ENCODE measurements around the gene PCSK6.
A peak's percentile ranks its signal among the peaks of the same experiment; 100 is the strongest.

PCSK6 gene

DNA sequence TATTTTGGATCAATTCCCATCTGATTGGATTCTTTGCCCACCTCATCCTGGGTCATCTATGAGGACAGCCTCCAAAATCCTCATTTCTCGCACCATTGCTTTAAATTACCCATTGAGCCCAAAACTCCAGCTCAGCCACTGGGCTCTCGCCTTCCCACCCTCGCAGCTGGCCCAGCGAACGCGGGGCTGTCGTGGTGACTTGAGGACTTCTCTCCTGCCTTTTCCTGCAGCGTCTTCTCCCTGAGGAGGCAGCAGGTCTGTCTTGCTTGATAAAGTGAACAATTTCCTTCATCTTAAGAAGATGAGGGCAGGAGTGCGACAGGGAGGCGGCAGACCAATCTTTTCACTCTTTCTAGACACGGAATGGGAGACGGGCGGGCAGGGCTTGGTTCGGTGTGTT is 161.5 kb downstream of the PCSK6 start:
- DNase-seq (ENCODE audit: low read depth) = no peak
- Histone ChIP-seq H3K27me3 (replicated peaks; ENCODE audit: control insufficient read depth, insufficient read depth, low read length) (peaks cover 41% of the 10 kb centered on the region), H3K36me3 (ENCODE audit: control insufficient read depth, insufficient read depth, low read length, severe bottlenecking) (no peaks in the 10 kb centered on the region), H3K9me3 (ENCODE audit: control insufficient read depth, low read length) (no peaks in the 10 kb centered on the region), H3K4me3 (ENCODE audit: low read length) (no peak overlapping the region), H3K9ac (ENCODE audit: low read length) (no peak overlapping the region), H3K4me1 (ENCODE audit: control insufficient read depth, insufficient read depth, low read length) (no peaks in the 10 kb centered on the region)

DNA sequence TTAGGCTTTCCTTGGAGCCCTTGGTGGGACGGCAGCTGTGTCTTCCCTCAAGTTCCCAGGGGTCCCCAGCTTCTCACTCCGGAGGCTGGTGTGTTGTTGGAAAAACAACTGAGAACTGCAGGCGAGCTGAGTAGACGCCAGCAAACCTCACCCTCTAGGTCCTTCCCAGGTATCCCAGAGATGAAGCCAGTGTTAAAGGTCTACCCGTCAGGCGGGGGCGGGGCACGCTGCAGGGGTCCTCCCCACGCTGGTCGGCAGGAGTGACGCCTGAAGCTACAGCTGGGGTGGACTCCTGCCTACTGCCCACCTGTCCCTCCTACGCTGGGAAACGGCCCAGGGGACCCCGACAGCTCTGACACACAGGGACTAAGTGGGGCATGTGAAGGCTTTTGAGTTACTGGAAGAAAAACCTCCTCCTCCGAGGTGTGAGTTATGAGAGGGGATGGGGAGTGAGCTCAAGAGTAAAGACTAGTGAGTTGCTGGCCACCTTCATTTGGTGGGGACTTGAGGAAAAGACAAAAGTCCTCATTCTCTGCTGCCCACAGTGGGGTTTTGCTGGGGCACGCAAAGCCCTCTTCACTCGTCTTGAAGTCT is 162.3 kb downstream of the PCSK6 start:
- Histone ChIP-seq H3K4me3 (ENCODE audit: low read length) (no peak overlapping the region), H3K27me3 (replicated peaks; ENCODE audit: control insufficient read depth, insufficient read depth, low read length) (peaks cover 42% of the 10 kb centered on the region), H3K4me1 (ENCODE audit: control insufficient read depth, insufficient read depth, low read length) (no peaks in the 10 kb centered on the region), H3K9ac (ENCODE audit: low read length) (no peak overlapping the region), H3K9me3 (ENCODE audit: control insufficient read depth, low read length) (no peaks in the 10 kb centered on the region), H3K36me3 (ENCODE audit: control insufficient read depth, insufficient read depth, low read length, severe bottlenecking) (no peaks in the 10 kb centered on the region)
- DNase-seq (ENCODE audit: low read depth) = no peak

DNA sequence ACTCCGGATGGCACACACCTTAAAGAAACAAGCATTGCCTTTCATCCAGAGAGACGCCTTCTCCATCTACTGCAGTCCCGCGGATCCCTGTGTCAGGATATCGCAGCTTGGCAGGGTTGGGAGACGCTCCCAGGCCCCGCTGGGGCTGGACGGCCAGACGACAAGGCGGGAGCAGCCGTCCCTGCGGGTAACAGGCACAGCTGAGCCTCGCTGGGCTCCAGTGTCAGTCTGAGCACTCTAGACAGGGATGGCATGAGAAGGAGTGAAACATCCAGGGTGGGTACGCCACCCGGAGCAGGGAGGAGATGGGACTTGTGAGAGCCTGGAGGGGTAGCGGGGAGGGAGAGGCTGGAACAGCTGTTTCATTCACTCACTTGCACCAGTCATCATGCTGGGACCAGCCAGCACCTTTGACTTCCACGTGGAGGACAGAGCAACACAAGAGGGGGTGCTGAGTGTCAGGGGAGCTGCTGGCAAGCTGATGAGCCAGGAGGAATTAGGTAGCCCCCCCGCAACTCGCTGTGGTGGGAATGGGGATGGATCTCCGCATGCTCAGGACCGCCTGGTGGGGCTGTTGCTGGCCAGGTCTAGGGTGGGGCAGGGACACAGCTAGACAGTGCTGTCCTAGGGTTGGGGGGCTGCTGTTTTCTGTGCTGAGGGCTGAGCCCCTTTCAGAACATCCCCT is 162.9 kb downstream of the PCSK6 start:
- H3K9ac ChIP-seq (ENCODE audit: low read length) = no peak overlapping the region
- DNase-seq (ENCODE audit: low read depth) = no peak
- no peak overlapping the region for H3K4me3 ChIP-seq (ENCODE audit: low read length)
- no peaks in the 10 kb centered on the region for H3K9me3 ChIP-seq (ENCODE audit: control insufficient read depth, low read length)
- no peaks in the 10 kb centered on the region for H3K36me3 ChIP-seq (ENCODE audit: control insufficient read depth, insufficient read depth, low read length, severe bottlenecking)
- peaks cover 46% of the 10 kb centered on the region for H3K27me3 ChIP-seq (replicated peaks; ENCODE audit: control insufficient read depth, insufficient read depth, low read length)
- no peaks in the 10 kb centered on the region for H3K4me1 ChIP-seq (ENCODE audit: control insufficient read depth, insufficient read depth, low read length)

DNA sequence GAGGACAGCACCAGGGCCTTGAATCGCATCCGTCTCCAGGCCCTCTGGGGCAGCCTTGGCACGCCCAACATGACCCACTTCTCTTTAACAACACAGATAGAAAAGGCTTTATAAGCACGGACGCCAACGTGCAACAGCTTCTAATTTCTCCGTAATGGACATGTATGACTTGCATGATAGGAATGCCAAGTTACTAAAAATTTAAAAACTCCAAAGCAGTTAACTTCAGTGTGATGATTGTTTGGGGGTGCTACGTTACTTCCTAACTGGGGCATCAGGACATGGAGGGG is 163.5 kb downstream of the PCSK6 start:
- Histone ChIP-seq H3K4me1 (ENCODE audit: control insufficient read depth, insufficient read depth, low read length) (no peaks in the 10 kb centered on the region), H3K4me3 (ENCODE audit: low read length) (no peak overlapping the region), H3K9me3 (ENCODE audit: control insufficient read depth, low read length) (no peaks in the 10 kb centered on the region), H3K36me3 (ENCODE audit: control insufficient read depth, insufficient read depth, low read length, severe bottlenecking) (no peaks in the 10 kb centered on the region), H3K27me3 (replicated peaks; ENCODE audit: control insufficient read depth, insufficient read depth, low read length) (peaks cover 46% of the 10 kb centered on the region), H3K9ac (ENCODE audit: low read length) (no peak overlapping the region)
- no peak for DNase-seq (ENCODE audit: low read depth)

DNA sequence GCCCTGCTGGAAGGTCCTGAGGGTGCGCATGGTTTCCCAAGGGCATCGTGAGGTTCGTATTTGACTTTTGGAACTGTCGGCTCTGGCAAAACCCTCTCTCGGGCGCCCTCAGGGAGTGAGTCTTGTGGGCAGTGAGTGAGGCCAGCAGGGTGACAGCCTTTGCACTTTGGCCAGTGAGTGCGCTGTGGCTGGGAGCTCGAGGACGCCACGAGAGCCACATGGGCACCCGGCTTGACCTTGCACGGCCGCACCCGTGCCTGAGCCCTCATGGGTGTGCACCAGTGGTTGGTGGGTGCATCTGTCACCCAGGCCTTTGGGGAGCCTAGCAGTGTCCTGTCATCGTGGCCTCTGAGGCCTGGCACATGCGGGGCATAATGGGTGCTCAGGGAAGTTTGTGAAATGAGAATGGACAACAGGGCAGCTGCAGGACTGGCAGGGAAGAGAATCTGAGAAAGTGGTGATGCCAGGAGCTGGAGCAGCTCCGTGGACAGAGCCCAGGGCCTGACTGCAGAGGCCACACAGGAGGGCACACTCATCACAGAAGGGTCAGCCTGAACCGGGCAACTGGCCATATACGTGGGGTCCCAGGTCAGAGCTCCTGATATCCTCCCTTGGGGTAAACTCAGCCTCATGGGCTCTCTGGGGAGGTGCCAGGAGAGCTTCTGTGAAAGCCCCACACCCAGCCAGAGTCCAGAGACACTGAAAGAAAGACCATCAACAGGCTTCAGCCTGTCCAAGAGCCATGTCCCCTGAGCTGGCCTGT is 164.1 kb downstream of the PCSK6 start:
- Histone ChIP-seq H3K9ac (ENCODE audit: low read length) (no peak overlapping the region), H3K27me3 (replicated peaks; ENCODE audit: control insufficient read depth, insufficient read depth, low read length) (peaks cover 52% of the 10 kb centered on the region), H3K4me3 (ENCODE audit: low read length) (no peak overlapping the region), H3K4me1 (ENCODE audit: control insufficient read depth, insufficient read depth, low read length) (no peaks in the 10 kb centered on the region), H3K36me3 (ENCODE audit: control insufficient read depth, insufficient read depth, low read length, severe bottlenecking) (no peaks in the 10 kb centered on the region), H3K9me3 (ENCODE audit: control insufficient read depth, low read length) (no peaks in the 10 kb centered on the region)
- DNase-seq (ENCODE audit: low read depth) = no peak

DNA sequence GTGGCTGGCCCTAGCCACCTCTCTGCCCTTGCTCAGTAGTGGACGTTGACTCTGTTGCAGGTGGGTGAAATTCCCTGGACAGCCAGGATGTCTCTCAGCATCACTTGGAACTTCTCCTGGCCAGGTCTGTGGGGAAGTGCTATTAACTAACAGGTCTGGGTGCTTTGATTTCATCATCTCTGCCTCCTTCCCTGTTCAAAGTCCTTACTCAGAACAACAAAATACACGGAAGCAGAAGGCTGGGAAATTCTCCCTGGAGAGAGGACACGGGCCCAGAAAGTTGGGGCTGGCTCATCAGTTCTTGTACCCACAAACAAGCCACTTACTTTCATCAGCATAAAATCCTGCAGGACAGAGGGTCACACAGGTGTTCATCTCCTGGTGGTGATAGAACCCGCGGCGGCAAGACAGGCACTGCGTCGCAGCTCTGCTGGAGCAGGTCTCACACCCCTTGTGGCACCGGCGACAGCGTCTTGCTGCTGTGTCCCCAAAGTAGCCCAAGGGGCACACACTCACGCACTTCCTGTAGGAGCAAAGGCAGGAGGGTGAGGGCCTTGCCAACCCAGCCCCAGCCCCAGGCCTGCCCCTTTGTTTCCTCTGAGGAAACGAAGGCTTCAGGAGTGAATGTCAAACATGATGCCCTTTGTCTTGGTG is 164.9 kb downstream of the PCSK6 start:
- peaks cover 54% of the 10 kb centered on the region for H3K27me3 ChIP-seq (replicated peaks; ENCODE audit: control insufficient read depth, insufficient read depth, low read length)
- no peak overlapping the region for H3K4me3 ChIP-seq (ENCODE audit: low read length)
- no peak overlapping the region for H3K9ac ChIP-seq (ENCODE audit: low read length)
- DNase-seq (ENCODE audit: low read depth) = no peak
- H3K9me3 ChIP-seq (ENCODE audit: control insufficient read depth, low read length) = no peaks in the 10 kb centered on the region
- no peaks in the 10 kb centered on the region for H3K36me3 ChIP-seq (ENCODE audit: control insufficient read depth, insufficient read depth, low read length, severe bottlenecking)
- no peaks in the 10 kb centered on the region for H3K4me1 ChIP-seq (ENCODE audit: control insufficient read depth, insufficient read depth, low read length)

DNA sequence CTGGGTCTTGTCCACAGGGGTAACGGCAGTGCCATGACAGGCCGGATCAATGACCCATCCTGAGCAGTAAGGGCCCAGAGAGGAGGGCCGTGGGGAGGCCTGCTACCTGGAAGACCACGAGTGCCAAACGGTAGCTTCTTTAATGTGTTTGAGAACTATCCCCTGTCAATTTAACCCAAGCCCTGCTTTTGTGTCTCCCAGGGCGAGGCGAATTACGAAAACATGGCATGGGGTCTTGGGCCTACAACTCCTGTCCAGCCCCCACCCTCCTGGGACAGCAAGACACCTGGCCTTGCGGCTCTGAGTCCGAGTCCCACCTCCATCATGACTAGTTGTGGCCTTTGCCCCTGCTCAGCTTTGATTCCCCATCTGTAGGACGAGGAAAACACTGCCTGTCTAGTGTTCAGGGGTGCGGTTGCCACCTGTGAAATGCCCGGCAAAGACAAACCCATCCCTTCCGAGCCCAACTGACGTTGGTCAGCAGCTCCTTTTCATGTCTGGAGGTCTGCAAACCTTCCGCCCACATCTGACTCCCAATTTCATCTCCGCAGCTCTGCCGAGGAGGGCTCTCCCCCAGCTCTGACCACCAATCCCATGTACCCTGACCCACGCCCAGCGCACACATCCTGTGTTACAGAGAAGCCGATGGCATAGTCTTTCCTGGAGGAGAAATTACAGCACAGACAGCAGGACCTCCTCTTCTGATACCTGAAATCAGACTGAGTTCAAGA is 165.5 kb downstream of the PCSK6 start:
- no peaks in the 10 kb centered on the region for H3K36me3 ChIP-seq (ENCODE audit: control insufficient read depth, insufficient read depth, low read length, severe bottlenecking)

DNA sequence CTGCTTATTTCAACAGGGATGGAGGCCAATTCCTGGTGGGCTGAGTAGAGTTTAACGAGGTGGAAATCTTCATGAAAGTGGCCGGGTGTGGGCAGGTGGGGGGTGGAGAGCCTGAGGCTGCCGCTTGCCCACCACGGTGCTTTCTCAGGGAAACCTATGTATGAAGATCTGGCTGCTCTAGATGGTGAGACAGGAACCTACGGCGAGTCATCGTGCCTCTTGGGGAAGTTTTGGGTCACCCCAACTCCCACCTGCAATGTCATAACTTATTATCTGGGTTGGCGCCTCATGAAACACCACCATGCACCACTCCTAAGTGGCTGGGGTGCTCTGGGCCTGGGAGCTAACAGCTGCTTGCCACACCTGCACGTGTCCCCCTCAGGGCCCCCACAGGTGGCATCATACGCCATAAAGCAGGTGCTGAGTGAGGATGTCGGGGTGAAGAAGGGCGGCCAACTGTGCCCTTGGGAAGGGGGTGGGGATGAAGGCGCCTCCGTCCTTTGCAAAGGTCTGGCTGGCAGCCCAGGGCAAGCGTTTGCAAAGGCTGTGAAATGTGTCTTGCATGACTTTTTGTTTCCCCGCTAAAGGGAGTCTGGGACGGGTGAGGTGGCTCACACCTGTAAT is 166.5 kb downstream of the PCSK6 start:
- DNase-seq (ENCODE audit: low read depth) = no peak
- no peaks in the 10 kb centered on the region for H3K4me1 ChIP-seq (ENCODE audit: control insufficient read depth, insufficient read depth, low read length)
- no peak overlapping the region for H3K9ac ChIP-seq (ENCODE audit: low read length)
- H3K4me3 ChIP-seq (ENCODE audit: low read length) = no peak overlapping the region
- H3K27me3 ChIP-seq (replicated peaks; ENCODE audit: control insufficient read depth, insufficient read depth, low read length) = peaks cover 54% of the 10 kb centered on the region
- no peaks in the 10 kb centered on the region for H3K36me3 ChIP-seq (ENCODE audit: control insufficient read depth, insufficient read depth, low read length, severe bottlenecking)
- H3K9me3 ChIP-seq (ENCODE audit: control insufficient read depth, low read length) = no peaks in the 10 kb centered on the region

More for the DNA sequence above, 165.5 kb downstream of the PCSK6 start:
- no peaks in the 10 kb centered on the region for H3K4me1 ChIP-seq (ENCODE audit: control insufficient read depth, insufficient read depth, low read length)
- H3K9me3 ChIP-seq (ENCODE audit: control insufficient read depth, low read length) = no peaks in the 10 kb centered on the region
- no peak overlapping the region for H3K4me3 ChIP-seq (ENCODE audit: low read length)
- no peak overlapping the region for H3K9ac ChIP-seq (ENCODE audit: low read length)
- peaks cover 56% of the 10 kb centered on the region for H3K27me3 ChIP-seq (replicated peaks; ENCODE audit: control insufficient read depth, insufficient read depth, low read length)
- DNase-seq (ENCODE audit: low read depth) = no peak

DNA sequence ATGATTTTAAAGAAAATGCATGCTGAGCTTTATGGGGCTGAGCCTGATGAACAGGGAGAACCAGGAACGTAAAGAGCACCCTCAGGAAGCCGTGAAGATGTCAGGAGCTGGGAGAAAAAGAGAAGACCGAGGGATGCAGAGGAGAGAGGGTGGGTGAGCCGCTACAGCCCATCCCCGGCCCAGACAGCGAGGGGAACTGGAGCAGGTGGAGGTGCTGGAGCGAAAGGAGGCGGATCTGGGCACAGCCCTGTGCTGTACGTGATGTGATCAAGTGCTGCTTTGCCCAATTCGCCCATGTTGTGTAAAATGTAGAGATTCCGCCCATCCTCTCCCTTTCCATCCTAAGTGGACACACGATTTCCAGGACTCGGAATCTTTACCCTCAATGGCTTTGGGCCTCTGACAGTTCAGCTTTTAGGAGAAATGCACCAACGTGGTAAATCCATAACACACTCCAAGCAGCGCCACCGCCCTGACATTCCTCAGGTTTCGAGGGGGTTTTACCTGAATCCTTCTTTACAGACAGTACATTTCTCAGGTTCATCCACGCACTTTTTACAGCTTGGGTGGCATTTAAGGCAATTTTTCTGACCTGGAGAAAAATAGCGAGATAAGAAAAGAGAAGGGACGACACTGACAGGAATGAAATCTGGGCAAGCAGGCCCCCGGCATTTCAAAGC is 167.4 kb downstream of the PCSK6 start:
- no peaks in the 10 kb centered on the region for H3K36me3 ChIP-seq (ENCODE audit: control insufficient read depth, insufficient read depth, low read length, severe bottlenecking)
- H3K27me3 ChIP-seq (replicated peaks; ENCODE audit: control insufficient read depth, insufficient read depth, low read length) = peaks cover 47% of the 10 kb centered on the region
- no peak for DNase-seq (ENCODE audit: low read depth)
- no peaks in the 10 kb centered on the region for H3K4me1 ChIP-seq (ENCODE audit: control insufficient read depth, insufficient read depth, low read length)
- H3K9ac ChIP-seq (ENCODE audit: low read length) = no peak overlapping the region
- no peaks in the 10 kb centered on the region for H3K9me3 ChIP-seq (ENCODE audit: control insufficient read depth, low read length)
- H3K4me3 ChIP-seq (ENCODE audit: low read length) = no peak overlapping the region

DNA sequence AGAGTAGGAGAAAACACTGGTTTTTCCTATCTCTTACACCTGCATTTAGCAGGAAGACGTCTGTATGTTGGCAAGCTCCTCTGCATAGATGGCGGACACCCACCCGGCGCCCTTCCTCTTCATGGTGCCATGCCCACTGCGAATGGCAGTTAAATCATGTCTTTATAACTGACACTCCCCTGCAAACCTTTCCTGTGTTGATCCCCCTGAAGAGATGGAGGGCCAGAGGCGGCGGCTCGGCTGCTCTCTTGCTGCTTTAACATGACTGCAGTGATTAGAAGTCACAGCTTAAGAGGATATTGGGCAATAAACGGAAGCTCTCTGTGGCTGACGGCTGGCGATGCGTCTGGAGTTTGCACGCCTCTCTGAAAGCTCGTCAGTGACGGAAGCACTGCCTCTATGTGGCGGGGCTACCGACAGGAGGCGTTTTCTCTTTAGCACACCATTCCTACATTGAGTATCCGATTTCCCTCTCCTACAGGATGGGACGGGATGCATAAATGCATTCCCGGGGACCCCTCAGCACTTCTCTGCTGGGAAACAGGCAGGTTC is 168.9 kb downstream of the PCSK6 start:
- no peaks in the 10 kb centered on the region for H3K36me3 ChIP-seq (ENCODE audit: control insufficient read depth, insufficient read depth, low read length, severe bottlenecking)
- H3K9ac ChIP-seq (ENCODE audit: low read length) = no peak overlapping the region
- peak; percentile 18 for DNase-seq (ENCODE audit: low read depth)
- peaks cover 35% of the 10 kb centered on the region for H3K27me3 ChIP-seq (replicated peaks; ENCODE audit: control insufficient read depth, insufficient read depth, low read length)
- no peaks in the 10 kb centered on the region for H3K4me1 ChIP-seq (ENCODE audit: control insufficient read depth, insufficient read depth, low read length)
- no peak overlapping the region for H3K4me3 ChIP-seq (ENCODE audit: low read length)
- no peaks in the 10 kb centered on the region for H3K9me3 ChIP-seq (ENCODE audit: control insufficient read depth, low read length)
